T-helper 9 cell (primary cell): ENCODE data around the gene ZNF605.
"Not testable (repeated sequence)": the region's sequence is repeated elsewhere in the genome, so short reads cannot be mapped to it uniquely, and the experiment has no call there.

Experiments
- DNase-seq: peaks from one replicate; pipeline ENCODE4 v3.0.0-alpha.2; 2020

ZNF605 gene

GRCh38 chr12:132948146-132949066, 7.7 kb downstream of the ZNF605 start:
- no peak for DNase-seq

GRCh38 chr12:132946246-132946820, 9.8 kb downstream of the ZNF605 start:
- DNase-seq, result no peak

DNA sequence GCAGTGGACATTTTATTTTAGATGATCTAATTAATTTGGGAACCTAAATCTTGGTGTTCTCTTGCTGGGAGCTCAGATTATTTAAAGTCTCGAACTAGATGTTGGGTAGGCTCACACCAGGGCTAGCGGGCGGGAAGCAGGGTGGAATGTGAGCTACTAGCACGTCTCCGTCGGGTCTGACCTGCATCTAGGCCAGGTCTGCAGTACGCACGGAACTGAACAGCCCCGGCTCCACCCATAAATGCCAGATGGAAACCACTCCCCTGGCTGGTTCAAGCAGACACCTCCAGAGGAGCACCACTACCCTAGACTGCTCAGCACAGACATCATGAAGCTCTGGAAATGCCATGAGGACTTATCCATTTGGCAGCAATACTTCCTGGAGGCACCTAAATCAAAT, 10.3 kb downstream of the ZNF605 start:
- no peak for DNase-seq

- DNase-seq, result no peak
Measured at GRCh38 chr12:132942611-132943010, 13.5 kb downstream of the ZNF605 start.

DNA sequence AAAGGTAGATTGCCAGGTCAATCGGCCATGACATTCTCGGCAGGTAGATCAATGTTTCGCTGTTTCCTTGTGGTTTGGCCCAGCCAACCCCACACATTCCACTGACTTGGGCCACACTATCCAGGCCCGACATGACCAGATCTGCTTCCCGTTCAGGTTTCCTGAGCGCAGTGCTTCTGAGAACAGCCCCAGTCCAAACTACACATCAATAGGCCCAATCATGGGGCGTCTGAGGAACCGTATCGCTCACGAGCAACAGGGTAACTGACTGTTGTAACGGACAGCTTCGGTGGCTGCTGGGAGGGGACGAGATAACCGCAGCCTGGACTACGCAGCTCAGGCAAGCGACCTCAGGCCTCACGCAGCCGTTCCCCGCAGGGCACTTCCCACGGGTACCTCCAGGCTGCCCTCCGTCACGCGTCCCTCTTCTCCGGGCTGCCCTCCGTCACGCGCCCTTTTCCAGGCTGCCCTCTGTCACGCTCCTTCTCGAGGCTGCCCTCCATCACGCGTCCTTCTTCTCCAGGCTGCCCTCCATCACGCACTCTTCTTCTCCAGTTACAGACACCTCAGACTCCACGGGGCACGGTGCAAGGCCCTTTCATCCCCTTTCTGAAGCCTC, 14.7 kb downstream of the ZNF605 start:
- DNase-seq, result no peak

DNA sequence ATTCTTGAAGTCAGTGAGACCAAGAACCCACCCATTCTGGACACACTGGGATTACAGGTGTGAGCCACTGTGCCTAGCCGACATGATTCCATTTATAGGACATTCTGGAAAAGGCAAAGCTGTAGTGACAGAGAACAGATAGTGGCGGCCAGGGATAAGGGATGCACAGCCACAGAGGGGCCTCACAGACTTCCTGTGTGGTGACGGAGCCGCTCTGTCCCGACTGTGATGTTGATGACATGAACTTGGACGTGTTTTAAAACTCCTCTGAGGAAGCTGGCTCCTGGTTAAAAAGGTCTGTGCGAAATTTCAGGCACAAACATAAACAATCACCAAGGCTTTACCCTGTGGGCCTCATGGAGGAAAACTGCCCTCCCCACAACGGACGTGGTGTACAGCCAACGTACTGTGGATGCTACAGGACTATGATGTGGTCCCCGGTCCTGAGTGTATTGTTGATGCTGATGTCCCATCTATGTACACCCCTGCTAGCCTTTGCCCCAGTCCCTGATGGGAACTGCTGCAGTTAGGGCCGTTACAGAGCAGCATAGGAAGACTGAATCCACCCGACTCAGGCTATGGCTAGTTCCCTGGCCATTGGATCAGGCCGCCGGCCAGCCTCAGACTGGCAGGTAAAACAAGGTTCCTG, 15.9 kb downstream of the ZNF605 start:
- no peak for DNase-seq

GRCh38 chr12:132938807-132939206, 17.3 kb downstream of the ZNF605 start:
- not testable (repeated sequence) for DNase-seq

DNA sequence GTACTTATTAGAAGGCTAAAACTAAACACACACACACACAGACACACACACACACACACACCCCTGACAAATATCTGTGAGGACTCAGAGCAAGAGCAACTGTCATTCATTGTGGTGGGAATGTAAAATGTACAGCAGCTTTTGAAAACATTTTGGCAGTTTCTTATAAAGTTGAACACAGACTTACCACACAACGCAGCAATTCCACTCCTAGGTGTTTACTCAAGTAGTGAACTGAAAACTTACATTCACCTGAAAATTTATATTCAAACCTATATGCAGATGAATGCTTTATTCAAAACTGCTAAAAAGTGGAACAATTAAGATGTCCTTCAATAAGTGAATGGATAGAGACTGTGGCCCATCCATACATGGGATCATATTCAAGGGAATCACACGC, 18.6 kb downstream of the ZNF605 start:
- DNase-seq, result no peak

- DNase-seq, result not testable (repeated sequence)
Measured at GRCh38 chr12:132936921-132937320, 19.2 kb downstream of the ZNF605 start.

DNA sequence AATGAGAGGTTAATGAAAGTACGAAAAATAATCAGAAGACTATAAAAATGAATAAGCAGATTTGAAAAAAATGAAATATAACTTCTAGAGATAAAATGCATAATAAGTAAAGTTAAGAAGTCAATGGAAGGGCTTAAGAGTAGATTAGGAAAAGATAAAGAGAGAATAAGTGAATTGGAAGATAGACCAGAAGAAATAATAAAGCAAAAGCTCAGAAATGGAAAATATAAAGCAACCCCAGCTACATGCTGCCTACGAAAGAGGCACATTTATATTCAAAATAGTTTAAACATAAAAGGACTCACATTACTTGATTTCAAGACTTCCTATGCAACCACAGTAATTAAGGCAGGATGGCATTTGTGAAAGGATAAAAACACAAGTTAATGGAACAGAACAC, 19.9 kb downstream of the ZNF605 start:
- no peak for DNase-seq

- no peak for DNase-seq
Measured at GRCh38 chr12:132926415-132926833, 29.7 kb downstream of the ZNF605 start.

- no peak for DNase-seq
Measured at GRCh38 chr12:132925597-132926414, 30.3 kb downstream of the ZNF605 start.

DNA sequence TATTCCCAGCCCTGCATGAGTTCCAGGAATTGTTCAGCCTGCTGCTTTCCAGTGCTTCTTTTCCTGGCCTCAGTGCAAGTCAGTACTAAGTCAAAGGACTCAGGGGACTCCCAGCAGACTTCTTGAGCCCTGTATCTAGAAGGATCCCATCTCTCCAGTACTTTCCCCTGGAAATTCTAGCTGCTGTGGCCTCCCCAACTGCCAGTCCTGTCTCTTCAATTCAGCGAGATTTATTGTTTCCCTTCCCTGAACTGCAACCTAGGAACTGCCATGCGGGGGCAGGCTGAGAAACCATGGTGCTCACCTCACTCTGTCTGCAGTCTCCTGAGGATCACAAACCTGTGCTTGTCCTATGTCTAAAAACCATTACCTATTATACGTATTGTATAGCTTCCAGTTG, 31.8 kb downstream of the ZNF605 start:
- DNase-seq, result no peak

- DNase-seq, result no peak
Measured at GRCh38 chr12:132923356-132923909, 32.7 kb downstream of the ZNF605 start.

DNA sequence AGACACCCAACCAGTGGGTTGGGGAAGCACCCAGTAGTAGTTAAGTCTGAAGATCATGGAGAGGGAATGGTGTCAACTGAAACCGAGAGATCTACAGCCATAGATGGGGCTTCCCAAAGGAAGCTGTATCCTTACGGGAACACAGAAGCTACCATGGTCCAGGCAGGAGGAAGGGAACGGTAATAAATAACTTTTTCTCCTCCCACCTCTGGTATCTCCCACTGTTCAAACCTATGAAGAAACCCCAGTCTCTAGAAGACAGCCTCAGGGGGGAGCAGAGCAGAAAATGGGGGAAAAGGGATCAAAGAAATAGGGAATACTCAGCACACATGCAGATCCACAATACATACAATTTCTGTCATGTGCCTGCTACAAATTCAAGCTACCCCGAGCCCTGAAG, 33.4 kb downstream of the ZNF605 start:
- DNase-seq, result no peak

DNA sequence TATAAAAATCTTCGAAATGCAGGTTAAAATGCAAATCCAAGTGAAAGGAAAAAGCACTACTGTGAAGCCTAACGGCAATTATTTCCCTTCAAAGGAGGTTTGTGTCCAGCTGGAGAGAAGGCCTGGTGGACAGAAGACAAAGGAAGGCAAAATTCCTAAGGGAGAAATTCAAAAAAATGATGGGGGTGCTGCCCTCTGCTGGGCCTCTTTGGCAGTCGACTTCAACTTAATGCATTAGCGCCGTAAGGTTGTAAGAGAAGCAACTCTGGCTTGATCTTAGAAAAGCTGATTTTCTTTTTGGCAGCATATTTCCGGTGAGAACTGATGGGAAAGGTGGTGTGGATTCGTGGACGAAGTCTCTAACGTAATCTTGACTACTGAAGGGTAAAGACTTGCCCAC, 34.4 kb downstream of the ZNF605 start:
- DNase-seq, result no peak

- no peak for DNase-seq
Measured at GRCh38 chr12:132918680-132919079, 37.4 kb downstream of the ZNF605 start.

DNA sequence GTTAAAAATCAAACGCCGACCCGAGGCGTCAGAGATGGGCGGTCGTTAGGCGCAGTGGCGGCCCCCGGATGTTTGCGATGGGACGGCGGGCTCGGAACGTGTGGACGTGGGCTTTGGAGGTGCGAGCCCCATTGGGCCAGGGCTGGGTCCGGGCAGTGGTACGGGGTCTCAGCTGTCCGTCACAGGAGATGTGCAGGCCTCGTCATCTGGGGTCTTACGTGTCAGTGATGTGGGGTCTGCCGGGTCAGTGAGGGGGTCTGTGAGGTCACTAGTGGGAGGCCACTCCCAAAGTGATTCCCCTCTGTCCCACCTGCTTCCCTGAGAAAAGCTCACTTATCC, 47.1 kb downstream of the ZNF605 start:
- no peak for DNase-seq

DNA sequence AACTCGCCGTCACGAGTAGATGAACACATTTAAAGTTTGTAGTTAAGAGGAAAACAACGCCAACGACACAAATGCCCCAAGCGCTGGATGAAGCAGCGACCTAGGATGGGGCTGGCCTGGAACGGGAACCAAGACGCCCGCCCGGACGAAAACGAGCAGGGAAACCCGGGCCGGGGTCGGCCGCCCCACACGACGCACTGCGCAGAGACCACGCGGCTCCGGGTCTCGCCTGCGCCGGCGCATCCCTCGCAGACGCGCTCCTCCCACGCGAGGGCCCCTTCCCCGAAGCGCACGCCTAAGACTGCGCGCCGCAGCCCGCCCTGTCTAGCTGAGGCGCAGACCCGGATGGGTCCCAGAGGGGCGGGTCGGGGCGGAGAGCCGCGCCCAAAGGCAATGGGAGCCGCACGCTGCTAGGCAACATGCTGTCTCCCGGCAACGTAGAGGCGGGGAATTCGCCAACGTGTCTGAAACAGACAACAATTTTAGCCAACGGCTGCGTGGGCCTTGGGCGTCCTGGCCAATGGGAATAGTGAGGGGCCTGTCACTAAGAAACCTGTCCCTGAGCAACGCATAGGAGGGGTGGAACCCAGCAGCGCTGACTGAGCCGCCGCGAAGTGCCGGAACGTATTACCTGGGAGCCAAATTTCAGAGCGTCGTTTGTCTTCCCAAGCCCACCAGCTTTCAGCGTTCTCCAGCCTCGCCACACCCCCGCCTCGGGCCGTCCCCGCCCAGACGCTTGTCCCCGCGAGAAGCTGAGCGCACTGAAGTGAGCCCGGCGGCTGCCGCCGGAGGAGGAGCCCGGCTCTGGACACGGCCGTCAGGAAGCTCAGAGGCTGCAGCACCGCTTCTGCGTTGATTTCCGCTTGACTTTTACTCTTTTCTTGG, 47.7 kb downstream of the ZNF605 start:
- peak; percentile 85 for DNase-seq

GRCh38 chr12:132907789-132908144, 48.3 kb downstream of the ZNF605 start:
- not testable (repeated sequence) for DNase-seq

GRCh38 chr12:132907216-132907615, 48.9 kb downstream of the ZNF605 start:
- DNase-seq, result no peak
